ENCODE results near the gene BST1.

BST1 gene

GRCh38 chr4:15702941-15703403 lies at the start of gene BST1:
Gene BST1 (plus strand): TSS chr4:15703065. CDS start chr4:15703145, 80 bp downstream.
- DNase-seq: peak; percentile 66

GRCh38 chr4:15653420-15653819 lies 49.4 kb upstream of the BST1 start:
- DNase-seq: no peak

- peak; percentile 18 for DNase-seq
Measured at GRCh38 chr4:15653864-15654592, 48.8 kb upstream of the BST1 start.

- DNase-seq: peak; percentile 54
Measured at GRCh38 chr4:15654593-15655222, 48.2 kb upstream of the BST1 start.

- peak; percentile 86 for DNase-seq
Measured at GRCh38 chr4:15655223-15656037, 47.4 kb upstream of the BST1 start, which contains the start of gene FBXL5. Gene FBXL5 (minus strand): TSS chr4:15655357. CDS start chr4:15655287, 70 bp downstream.

- DNase-seq: no peak
Measured at GRCh38 chr4:15656038-15656470, 46.8 kb upstream of the BST1 start.

GRCh38 chr4:15657366-15657765 lies 45.5 kb upstream of the BST1 start:
- no peak for DNase-seq

- DNase-seq: no peak
Measured at GRCh38 chr4:15658136-15658770, 44.6 kb upstream of the BST1 start.

GRCh38 chr4:15658781-15659180 lies 44.1 kb upstream of the BST1 start:
- no peak for DNase-seq

GRCh38 chr4:15659768-15660570 lies 42.9 kb upstream of the BST1 start:
- DNase-seq: peak; percentile 20

- DNase-seq: no peak
Measured at GRCh38 chr4:15665753-15666365, 37.0 kb upstream of the BST1 start.

GRCh38 chr4:15667006-15667405 lies 35.9 kb upstream of the BST1 start:
- no peak for DNase-seq

GRCh38 chr4:15668566-15669435 lies 34.1 kb upstream of the BST1 start:
- DNase-seq: no peak

GRCh38 chr4:15670576-15670975 lies 32.3 kb upstream of the BST1 start:
- DNase-seq: no peak

- no peak for DNase-seq
Measured at GRCh38 chr4:15672101-15672500, 30.8 kb upstream of the BST1 start.

GRCh38 chr4:15673337-15673736 lies 29.5 kb upstream of the BST1 start:
- no peak for DNase-seq

GRCh38 chr4:15674046-15674445 lies 28.8 kb upstream of the BST1 start:
- no peak for DNase-seq

GRCh38 chr4:15674926-15675325 lies 27.9 kb upstream of the BST1 start:
- DNase-seq: no peak

GRCh38 chr4:15675356-15675755 lies 27.5 kb upstream of the BST1 start:
- DNase-seq: no peak

- DNase-seq: no peak
Measured at GRCh38 chr4:15676039-15676438, 26.8 kb upstream of the BST1 start.

- DNase-seq: no peak
Measured at GRCh38 chr4:15676899-15677298, 26.0 kb upstream of the BST1 start.
